Measurements from ENCODE around the gene FASTKD3.

Gene FASTKD3

DNA sequence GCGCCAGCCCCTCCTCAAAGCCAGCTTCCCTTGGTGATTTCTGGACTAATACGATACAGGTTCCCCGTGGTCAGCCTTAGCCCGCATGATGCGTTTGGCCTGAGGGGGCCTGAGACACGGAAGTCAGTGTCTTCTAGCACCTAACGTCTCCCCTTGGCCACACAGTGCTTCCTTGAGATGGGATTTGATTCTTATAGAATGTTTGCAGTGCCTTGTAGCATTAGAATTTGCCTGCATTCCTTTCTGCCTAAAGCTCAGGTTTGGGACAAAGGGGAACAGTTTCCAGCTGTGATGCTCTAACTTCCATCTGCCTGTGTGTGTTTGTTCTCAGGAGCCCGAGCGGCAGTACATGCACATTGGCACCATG lies 52.3 kb downstream of the FASTKD3 start:
- H3K9me3 ChIP-seq (replicated peaks; ENCODE audit: low read length): no peaks in the 10 kb centered on the region
- no peaks in the 10 kb centered on the region for H3K36me3 ChIP-seq (ENCODE audit: insufficient read depth, low read length)
- H3K4me3 ChIP-seq (ENCODE audit: low read length): no peak overlapping the region
- H3K9ac ChIP-seq (ENCODE audit: low read depth, low read length): no peak overlapping the region
- H3K27me3 ChIP-seq (ENCODE audit: control insufficient read depth, insufficient read depth, low read length): peaks cover 2% of the 10 kb centered on the region
- H3K4me1 ChIP-seq (ENCODE audit: control insufficient read depth, insufficient read depth, low read length): no peaks in the 10 kb centered on the region
- H3K4me2 ChIP-seq (ENCODE audit: low read length): no peak overlapping the region

DNA sequence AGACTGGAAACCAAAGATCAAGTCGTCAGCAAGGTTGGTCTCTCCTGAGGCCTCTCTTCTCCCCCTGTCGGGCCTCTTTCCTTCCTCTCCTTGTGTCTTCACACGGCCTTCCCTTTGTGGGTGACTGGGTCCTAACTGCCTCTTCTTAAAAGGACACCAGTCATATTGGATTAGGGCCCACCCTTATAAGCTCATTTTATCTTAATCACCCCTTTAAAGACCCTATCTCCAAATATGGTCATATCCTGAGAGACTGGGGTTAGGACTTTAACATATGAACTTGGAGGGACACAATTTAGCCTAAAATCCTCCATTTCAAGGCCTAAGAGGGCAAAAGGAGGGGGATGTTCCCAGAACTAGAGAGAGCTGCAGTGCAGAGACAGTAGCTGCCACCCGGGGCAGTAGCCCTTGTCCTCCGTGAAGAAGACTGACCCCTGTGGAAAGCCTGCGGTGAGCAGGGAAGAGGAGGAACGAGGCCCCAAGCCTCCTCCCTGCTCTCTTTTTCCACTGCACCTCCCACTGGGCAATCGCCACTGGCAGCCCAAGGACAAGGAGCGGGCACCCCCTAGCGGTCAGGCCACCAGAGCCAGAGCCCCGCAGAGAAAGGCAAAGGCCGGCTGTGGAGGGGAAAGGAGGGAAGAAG lies 52.8 kb downstream of the FASTKD3 start:
- H3K9me3 ChIP-seq (replicated peaks; ENCODE audit: low read length): no peaks in the 10 kb centered on the region
- H3K36me3 ChIP-seq (ENCODE audit: insufficient read depth, low read length): no peaks in the 10 kb centered on the region
- H3K9ac ChIP-seq (ENCODE audit: low read depth, low read length): no peak overlapping the region
- peak overlapping the region; percentile 35 for H3K4me2 ChIP-seq (ENCODE audit: low read length)
- H3K4me1 ChIP-seq (ENCODE audit: control insufficient read depth, insufficient read depth, low read length): no peaks in the 10 kb centered on the region
- H3K4me3 ChIP-seq (ENCODE audit: low read length): no peak overlapping the region
- no peaks in the 10 kb centered on the region for H3K27me3 ChIP-seq (ENCODE audit: control insufficient read depth, insufficient read depth, low read length)

DNA sequence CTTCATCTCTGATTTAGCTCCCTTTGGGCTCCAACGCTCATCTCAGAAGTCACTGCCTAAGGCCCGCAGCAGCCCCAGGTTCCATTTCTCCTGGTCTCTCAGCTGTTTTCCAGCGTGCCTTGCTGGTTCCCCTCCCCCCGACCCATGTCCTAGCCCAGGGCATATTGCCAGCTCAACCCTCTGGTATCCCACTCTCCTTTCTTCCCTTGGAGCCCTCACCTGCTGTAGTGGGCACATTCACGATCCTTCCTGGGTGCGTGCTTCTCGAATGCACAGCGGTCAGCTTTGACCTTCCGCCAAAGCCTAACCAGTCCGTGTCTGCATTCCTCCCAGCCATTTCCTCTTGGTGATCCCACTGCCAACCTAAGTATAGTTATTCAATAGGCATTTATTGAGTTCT lies 54.0 kb downstream of the FASTKD3 start:
- no peak overlapping the region for H3K4me3 ChIP-seq (ENCODE audit: low read length)
- H3K9ac ChIP-seq (ENCODE audit: low read depth, low read length): no peak overlapping the region
- H3K27me3 ChIP-seq (ENCODE audit: control insufficient read depth, insufficient read depth, low read length): no peaks in the 10 kb centered on the region
- no peaks in the 10 kb centered on the region for H3K9me3 ChIP-seq (replicated peaks; ENCODE audit: low read length)
- no peaks in the 10 kb centered on the region for H3K4me1 ChIP-seq (ENCODE audit: control insufficient read depth, insufficient read depth, low read length)
- H3K4me2 ChIP-seq (ENCODE audit: low read length): no peak overlapping the region
- H3K36me3 ChIP-seq (ENCODE audit: insufficient read depth, low read length): no peaks in the 10 kb centered on the region

DNA sequence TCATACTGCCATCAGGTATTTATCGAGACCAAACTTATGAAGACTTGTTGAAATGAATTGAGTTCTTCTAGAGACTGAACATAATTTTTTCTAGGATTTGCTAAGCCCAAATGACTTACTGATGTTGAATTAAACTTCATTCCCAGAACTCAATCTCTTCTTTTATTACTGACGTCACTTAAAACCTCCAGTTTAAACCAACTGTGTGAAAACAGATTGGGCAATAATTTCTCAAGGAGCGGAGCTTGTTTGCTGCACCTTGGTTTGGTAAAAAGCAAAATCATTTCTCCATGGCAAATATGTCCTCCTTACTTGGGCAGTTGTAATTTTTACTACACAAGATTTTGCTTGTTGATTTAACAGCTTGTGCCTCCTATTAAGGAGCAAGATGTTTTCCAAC lies 55.3 kb downstream of the FASTKD3 start:
- no peak overlapping the region for H3K4me2 ChIP-seq (ENCODE audit: low read length)
- no peaks in the 10 kb centered on the region for H3K4me1 ChIP-seq (ENCODE audit: control insufficient read depth, insufficient read depth, low read length)
- no peak overlapping the region for H3K9ac ChIP-seq (ENCODE audit: low read depth, low read length)
- H3K27me3 ChIP-seq (ENCODE audit: control insufficient read depth, insufficient read depth, low read length): no peaks in the 10 kb centered on the region
- no peak overlapping the region for H3K4me3 ChIP-seq (ENCODE audit: low read length)
- no peaks in the 10 kb centered on the region for H3K9me3 ChIP-seq (replicated peaks; ENCODE audit: low read length)
- H3K36me3 ChIP-seq (ENCODE audit: insufficient read depth, low read length): no peaks in the 10 kb centered on the region

DNA sequence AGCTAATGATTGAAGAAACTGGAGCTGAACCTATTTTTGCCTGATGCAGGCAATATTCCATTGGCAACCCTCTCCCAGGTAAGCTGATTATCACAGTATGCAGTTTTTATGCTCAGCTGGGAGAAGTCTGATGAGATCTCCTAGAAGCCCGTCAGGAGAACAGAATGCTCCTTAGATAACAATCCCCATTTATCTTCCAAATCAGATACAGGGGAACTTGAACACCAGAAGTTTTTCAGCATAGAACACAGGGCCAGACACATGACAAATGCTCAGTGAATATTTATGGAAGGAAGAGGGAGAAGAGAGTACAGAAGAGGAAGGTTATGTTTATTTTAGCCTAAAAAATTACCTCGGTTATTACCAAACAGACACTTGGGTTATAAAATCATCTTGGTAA lies 55.8 kb downstream of the FASTKD3 start:
- Histone ChIP-seq H3K9ac (ENCODE audit: low read depth, low read length) (no peak overlapping the region), H3K36me3 (ENCODE audit: insufficient read depth, low read length) (no peaks in the 10 kb centered on the region), H3K4me1 (ENCODE audit: control insufficient read depth, insufficient read depth, low read length) (no peaks in the 10 kb centered on the region), H3K4me3 (ENCODE audit: low read length) (no peak overlapping the region), H3K27me3 (ENCODE audit: control insufficient read depth, insufficient read depth, low read length) (no peaks in the 10 kb centered on the region), H3K4me2 (ENCODE audit: low read length) (no peak overlapping the region), H3K9me3 (replicated peaks; ENCODE audit: low read length) (no peaks in the 10 kb centered on the region)

DNA sequence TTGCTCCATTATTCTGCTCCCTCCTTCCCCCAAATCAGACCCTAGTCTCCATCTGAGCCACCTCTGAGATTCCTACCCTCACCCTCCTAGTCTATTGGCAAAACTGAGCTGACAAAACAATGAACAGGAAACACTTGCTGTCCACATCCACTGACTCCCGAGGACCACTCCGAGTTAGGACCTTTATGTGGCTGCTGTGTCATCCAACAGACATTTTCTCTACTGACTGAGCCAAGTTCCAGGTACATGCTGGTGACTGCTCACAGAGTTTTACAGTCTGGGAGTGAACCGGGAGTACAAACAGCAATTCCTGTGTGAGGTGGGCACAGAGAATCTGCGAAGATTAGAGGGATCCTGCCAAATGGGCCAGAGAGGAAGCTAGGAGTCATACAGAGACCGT lies 57.1 kb downstream of the FASTKD3 start:
- Histone ChIP-seq H3K27me3 (ENCODE audit: control insufficient read depth, insufficient read depth, low read length) (no peaks in the 10 kb centered on the region), H3K4me1 (ENCODE audit: control insufficient read depth, insufficient read depth, low read length) (no peaks in the 10 kb centered on the region), H3K9me3 (replicated peaks; ENCODE audit: low read length) (no peaks in the 10 kb centered on the region), H3K9ac (ENCODE audit: low read depth, low read length) (no peak overlapping the region), H3K4me2 (ENCODE audit: low read length) (no peak overlapping the region), H3K4me3 (ENCODE audit: low read length) (no peak overlapping the region), H3K36me3 (ENCODE audit: insufficient read depth, low read length) (no peaks in the 10 kb centered on the region)
